Hepatocyte (in vitro differentiated cells): Measurements from ENCODE around the gene INSYN1.

ENCODE experiments used
- EZH2 ChIP-seq: fragments of 200-600 bp; sonication (generic); IDR thresholded peaks from 2 replicates; pipeline ENCODE4 v1.6.1; 2016; ENCODE audit warnings: antibody characterized with exemption, mild to moderate bottlenecking, borderline replicate concordance
- TF ChIP-seq, protein P1 (sequence below): fragments of 200-600 bp; sonication (generic); IDR thresholded peaks from 2 replicates; pipeline ENCODE4 v1.5.1; 2016; ENCODE audit warnings: antibody characterized with exemption, mild to moderate bottlenecking; ENCODE audit not compliant: poor library complexity

GRCh38 chr15:73691396-73691795 is 61.8 kb downstream of the INSYN1 start:
- TF ChIP-seq, protein P1, sequence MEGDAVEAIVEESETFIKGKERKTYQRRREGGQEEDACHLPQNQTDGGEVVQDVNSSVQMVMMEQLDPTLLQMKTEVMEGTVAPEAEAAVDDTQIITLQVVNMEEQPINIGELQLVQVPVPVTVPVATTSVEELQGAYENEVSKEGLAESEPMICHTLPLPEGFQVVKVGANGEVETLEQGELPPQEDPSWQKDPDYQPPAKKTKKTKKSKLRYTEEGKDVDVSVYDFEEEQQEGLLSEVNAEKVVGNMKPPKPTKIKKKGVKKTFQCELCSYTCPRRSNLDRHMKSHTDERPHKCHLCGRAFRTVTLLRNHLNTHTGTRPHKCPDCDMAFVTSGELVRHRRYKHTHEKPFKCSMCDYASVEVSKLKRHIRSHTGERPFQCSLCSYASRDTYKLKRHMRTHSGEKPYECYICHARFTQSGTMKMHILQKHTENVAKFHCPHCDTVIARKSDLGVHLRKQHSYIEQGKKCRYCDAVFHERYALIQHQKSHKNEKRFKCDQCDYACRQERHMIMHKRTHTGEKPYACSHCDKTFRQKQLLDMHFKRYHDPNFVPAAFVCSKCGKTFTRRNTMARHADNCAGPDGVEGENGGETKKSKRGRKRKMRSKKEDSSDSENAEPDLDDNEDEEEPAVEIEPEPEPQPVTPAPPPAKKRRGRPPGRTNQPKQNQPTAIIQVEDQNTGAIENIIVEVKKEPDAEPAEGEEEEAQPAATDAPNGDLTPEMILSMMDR: peak; percentile 14
- no peak for TF ChIP-seq EZH2
